SK-N-MC (cell line): ENCODE measurements around the gene GRM5.

Experiments used
- EZH2 ChIP-seq: fragments of 200-600 bp; sonication (generic); IDR thresholded peaks from one replicate; pipeline ENCODE4 v1.6.1; 2017; ENCODE audit warnings: antibody characterized with exemption
- POLR2AphosphoS5 ChIP-seq: IDR thresholded peaks from 2 replicates; pipeline ENCODE4 v1.6.1; 2012; ENCODE audit warnings: mild to moderate bottlenecking, low read depth, low read length, borderline replicate concordance

DNA sequence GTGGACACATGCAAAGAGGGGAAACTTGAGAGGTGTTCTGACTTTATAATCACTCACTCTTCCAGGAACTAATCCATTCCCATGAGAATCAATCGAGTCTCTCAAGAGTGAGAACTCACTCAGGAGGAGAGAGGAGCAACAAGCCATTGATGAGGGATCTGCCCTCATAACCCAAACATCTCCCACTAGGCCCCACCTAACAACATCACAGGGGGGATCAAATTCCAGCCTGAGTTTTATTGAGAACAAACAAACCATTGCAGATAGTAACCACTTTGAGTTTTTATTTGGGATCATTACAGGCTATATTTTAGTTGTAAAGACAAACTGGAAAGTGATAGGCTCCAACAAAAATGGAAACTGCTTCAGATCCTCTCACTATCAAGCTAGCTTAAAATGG, 399.4 kb downstream of the GRM5 start:
- TF ChIP-seq EZH2 = no peak
- no peak for TF ChIP-seq POLR2AphosphoS5
